ENCODE data around the gene MREG.

GRCh38 chr2:215912299-215912842 is 101.0 kb downstream of the MREG start:
- no peak for TF ChIP-seq CTCF (IDR thresholded peaks at IDR 0.05)
- TF ChIP-seq EP300 (IDR thresholded peaks at IDR 0.05): no peak
- TF ChIP-seq POLR2AphosphoS5 (IDR thresholded peaks at IDR 0.05): no peak

Measured in sigmoid colon (tissue), 4 donors.